HG02623 (cell line): ENCODE results near the gene TMOD1.
"Not testable (repeated sequence)": the region's sequence is repeated elsewhere in the genome, so short reads cannot be mapped to it uniquely, and the experiment has no call there.

Source experiments
- ATAC-seq: cut with Tn5 transposase; IDR thresholded peaks from one replicate; pipeline ENCODE4 v1.9.1; 2021; ENCODE audit warnings: moderate library complexity; ENCODE audit not compliant: unreplicated experiment

The TMOD1 gene

DNA sequence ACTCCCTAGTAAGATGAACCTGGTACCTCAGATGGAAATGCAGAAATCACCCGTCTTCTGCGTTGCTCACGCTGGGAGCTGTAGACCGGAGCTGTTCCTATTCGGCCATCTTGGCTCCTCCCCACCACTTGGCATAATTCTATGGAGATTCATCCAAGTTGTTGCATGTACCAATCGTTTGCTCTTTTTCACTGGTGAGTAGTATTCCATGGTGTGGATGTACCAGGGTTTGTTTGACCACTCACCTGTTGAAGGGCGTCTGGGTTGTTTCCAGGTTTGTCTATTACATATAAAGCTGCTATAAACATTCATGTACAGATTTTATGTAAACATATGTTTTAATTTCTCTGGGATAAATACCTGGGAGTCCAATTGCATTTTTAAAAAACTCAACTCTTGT, 85.4 kb downstream of the TMOD1 start:
- ATAC-seq: not testable (repeated sequence)

DNA sequence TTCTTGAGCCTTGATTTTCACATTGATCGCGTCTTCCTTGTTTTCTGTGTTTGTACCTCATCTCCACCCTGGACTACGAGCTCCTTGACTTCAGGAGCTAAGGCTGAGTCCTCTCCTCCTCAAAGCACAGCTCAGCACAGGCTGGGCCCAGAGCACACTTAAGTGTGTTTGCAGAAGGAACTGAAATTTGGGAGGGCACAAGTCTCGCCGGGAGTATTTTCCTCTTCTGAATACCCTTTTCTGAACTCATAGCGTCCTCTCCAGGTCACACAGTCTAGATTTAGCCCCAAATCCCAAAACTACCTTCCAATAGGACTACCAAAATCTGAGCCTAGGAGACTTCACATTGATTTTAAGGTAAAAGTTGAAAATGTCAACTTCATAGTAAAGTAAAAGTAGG, 90.1 kb downstream of the TMOD1 start:
- no peak for ATAC-seq

DNA sequence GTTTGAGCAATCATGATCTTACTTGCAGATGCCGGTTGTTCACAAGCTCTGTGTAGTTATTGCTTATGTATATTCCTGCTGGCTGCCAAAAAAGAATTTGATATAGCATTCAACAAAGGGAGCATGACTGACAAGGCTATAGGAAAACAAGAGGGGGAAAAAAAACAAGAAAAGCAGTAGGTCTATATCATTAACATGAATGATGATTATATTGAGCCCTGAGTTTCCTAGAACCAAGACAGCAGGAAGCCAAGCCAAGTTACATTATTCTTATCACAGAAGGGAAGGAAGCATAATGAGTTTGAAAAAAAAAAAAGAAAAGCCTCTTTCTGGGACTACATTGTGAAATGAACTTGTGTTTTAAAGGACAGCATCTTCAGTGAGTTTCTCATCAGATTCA, 90.7 kb downstream of the TMOD1 start:
- no peak for ATAC-seq

DNA sequence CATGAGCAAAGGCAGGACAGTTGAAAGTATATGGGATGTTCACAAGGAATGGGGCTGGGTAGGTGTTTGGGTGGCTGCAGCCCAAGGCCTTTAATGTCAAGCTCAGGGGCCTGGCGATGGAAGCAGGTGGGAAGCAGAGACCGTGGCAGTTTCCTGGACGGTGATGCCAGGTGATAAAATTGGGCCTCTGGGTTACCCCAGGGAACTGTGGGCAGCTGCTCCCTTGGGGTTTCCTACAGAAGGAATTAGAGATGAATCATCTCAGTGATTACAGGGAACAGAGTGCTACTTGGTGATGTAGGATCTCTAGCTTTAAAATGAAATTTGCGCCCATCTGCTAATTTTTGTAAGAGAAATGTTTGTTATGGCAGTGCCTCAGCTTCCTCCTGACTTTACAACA, 92.5 kb downstream of the TMOD1 start:
- ATAC-seq: no peak

DNA sequence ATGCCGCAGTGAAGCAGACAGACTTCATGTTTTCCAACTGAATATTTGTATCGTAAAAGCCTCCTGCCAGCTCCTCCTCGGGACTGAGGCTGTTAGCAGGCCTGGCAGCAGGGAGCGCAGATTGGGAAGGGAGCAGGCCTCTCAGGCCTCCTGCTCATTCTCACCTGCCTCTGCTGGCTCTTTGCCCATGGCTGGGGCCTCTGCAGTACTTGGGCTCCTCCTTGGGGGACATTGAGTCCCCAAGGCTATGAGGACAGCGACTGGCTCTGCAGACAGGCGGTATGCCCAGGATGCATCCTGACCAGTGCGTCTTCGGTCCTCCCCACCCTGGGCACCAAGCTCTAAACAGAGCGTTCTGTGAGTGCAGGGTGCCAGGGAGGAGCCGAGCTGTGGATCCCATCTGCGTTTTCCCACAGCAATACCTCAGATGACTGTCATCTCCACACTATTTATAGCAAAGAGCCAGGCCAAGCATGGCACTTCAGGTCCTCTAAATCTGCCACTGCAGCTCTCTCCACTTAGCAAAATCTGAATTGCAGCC, 93.0 kb downstream of the TMOD1 start:
- ATAC-seq: no peak

DNA sequence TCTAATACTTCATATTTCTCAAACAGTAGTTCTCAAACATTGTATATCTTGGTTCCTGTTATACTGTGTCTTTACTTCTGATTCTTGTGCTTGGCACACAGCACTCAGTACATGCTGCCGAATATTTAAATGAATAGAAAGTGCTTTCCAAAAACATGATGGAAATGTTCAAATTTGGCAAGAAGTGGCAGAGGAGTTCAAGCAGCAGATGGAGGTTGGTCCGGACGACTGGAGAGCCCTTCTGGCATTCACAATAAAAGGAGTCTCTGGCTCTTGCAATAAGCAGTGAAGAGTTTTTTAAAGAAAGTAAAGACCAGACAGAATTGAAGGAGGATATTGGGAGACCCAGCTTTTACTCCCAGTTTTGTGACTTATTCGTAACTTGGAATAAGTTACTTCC, 95.4 kb downstream of the TMOD1 start:
- ATAC-seq: no peak

DNA sequence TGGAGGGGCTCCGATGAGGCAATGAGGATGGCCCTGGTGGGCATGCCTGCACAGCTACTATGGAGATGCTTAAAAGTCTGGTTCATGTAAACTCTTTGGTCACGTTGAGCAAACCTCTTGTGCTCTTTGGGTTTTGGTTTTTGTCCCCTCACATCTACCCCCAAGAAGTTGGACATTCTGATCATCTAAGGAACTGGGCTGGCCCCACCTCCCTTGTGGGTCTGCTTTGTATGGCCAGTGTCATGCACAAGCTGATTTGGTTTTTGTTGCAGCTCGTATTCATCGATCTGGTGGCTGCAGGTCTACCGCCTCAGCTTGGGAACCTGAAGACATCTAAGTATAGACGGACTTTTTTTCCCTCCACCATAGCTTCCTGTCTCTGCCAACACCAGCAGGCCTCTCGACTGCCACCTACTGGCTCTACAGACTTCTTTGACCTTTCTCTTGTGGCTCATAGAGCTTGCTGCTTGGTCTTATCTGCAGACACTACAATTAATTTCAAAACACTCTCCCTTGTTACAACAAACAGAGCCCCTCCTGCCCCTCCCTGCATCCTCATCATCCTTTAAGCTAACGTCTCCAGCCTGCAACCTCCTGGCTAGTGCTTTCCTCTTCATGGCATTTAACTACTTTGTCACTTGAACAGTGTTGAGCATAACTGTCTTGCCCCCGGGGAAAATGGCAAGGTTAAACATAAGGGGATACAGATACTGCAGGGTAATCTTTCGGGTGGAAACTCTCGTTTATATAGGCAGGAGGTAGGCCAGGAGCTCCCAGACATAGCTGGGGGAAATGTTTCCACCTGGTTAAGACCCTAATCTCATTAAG, 97.2 kb downstream of the TMOD1 start:
- peak; percentile 72 for ATAC-seq

DNA sequence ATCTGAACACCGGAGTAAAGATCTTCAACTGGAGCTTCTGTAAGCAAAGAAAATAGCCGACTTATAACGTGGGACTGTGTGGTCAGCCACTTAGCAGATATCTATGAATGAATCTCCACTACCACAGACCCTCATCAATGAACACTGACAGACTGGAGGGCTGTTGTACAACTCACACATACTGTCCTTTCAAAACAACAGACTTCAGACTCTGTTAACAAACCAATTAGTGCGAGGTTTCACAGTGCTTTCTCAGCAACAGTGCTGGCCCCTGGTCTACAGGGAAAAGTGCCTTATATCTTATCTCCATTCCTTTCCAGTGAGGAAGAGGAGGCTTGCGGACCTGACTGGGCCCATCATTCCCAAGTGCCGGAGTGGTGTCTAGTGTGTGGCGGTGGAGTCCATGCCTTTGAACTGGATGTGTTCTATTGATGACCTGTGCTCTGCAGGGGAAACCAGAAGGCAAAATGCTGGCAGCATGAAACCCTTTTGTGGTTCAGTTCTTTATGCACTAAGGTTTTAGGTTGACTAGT, 97.9 kb downstream of the TMOD1 start:
- ATAC-seq: no peak

DNA sequence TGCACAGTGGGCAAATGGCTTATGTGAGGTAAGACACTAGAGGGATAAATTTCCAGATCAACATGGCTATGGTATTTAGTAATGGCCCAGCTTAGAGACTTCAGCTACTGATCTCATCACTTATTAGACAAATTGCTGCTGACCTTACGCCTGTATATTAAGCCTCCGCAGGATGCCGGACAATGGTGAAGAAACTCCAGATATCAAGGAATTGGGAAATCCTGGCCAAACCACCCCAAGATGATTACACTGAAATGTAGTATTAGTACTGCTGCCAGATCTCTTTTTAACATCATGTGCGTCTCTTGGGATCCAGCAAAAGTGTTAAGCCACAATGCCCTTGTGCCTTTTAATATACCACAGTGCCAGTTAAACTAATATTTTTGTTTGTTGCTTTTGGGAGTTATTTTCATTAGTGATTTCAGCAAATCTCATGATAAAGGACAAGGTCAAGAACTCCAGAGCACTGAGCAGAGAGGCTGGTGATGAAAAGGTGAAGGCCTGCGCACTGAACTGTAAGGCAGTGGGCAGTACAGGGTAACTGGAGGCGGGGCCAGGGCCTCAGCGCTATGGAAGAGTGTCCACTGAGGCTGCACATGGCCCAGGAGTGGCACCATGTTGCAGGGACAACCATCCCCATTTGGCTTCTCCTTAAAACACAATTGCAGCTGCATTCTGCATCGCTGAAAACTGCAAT, 99.2 kb downstream of the TMOD1 start:
- no peak for ATAC-seq

DNA sequence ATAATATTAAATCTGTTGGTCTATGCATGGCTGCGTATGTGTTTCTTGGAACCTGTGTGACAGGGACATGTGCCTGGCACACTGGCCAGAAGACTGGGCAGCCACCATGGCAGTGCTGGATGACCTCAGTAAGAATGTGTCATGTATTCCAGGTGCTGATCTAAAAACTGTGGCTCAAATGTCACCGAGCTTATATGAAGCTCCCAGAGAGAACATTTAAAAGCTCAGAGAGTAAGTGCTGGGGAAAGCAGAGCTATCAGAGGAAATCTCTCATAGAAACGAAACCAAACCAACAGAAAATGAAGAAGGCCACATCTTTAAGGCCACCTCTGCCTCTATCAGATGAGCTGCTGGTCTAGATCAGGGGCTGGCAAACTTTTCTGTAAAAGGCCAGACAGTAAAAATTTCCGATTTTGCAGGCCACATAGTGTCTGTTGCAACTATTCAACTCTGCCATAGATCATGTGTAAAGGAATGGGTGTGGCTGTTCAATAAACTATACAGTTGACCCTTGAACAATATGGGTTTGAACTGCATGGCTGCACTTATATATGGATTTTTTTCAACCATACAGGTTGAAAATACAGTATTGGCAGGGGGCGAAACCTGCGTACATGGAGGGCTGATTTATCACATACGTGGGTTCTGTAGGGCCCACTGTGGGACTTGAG, 99.9 kb downstream of the TMOD1 start:
- no peak for ATAC-seq

DNA sequence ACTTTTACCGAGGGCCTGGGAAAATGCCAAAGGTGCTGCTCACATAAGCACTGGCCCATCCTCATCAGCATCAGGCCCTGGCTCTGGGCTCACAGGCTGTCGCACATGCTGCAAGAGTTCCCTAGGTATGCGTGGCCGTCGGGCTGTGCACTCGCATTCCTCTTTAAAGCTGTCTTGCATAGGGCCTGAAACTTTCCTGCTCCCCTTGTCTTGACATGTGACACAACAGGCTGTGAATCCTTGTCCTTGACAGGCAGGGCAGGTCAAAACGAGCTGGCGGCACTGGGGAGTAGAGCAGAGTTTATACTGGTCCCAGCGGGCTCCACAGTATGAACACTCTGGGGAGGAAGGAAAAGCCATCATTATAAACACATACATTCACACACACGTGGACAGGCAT, 101.0 kb downstream of the TMOD1 start:
- no peak for ATAC-seq

DNA sequence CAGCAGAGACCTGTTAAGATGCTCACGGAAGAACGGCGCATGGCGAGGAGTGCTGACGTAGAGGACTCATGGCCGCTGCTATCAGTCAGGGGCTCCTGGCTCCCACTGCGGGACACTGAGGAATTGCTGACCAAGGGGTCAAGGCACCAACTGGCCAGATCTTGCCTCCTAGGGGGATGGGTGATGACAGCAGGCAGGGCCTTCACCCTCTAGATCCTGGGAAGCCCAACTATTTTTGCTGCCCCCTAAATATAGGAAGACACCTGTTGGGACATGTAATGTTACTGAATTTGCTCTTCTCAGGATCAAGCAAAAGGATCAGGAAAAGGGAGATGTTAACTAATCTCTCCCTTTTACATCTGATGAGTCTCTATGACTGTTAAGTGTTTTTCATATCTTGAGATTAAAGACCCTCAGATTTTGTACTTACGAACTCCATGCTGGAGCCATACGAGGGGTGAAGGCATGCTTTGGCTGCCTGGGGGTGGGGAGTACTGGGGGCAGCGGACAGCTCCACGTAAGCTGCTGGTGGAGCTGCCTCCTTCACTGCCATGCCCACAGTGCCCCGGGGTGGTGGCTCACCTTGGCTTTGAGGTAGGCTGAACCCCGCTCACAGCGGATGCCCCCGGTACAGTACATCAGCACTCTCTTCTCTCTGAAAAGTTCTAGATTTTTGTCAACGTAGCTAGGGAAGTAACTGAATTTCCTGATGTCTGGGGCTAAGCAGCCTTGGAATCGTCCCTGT, 103.6 kb downstream of the TMOD1 start:
- no peak for ATAC-seq

DNA sequence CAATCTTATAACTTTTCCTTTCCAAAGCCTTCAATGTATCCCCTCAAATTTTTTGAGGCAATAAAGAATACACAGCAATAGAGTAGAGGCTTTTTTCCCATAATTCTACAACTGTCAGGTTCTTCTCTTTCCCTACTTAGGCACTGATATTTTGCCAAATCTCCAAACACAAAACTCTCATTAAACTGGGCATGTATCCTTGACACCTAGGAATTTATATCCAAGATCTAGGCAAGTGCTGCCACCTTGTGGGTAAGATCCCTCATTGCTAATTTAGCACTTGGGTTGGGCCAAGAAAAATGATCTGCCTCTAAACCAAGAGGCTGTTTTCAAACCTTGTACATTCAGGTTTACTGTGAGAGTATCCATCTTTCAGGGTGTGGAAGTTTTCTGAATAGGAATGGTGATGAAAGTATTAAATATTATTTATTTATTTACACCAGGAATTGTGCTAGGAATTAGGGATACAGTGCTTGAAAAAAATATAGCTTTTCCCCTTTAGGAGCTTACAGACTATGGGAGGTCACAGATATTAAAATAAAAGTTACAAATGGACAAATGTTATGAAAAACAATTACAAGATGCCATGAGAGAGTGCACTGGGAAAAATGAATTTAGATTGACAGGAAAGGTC, 114.1 kb downstream of the TMOD1 start:
- ATAC-seq: no peak

DNA sequence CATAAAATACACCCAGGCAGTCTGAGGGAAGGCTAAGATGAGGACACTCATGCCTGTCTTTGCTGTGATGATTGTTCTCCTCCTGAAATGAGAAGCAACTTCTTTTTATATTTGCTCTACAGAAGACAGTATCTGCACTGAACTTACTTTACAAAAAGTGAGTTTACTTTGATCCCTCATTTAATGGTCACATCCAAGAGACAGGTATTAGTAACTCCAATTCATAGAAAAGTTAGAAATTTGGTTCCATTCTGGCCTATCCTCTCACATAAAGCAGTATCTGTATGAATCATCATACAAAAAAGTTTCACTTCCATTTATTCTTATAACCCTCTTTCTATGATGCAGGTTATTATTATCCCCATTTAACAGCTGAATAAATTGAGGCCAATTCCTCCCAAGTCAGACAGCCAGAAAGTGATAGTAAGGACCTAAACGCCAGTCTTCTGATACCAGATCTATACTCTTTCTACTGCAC, 116.5 kb downstream of the TMOD1 start:
- ATAC-seq: no peak

DNA sequence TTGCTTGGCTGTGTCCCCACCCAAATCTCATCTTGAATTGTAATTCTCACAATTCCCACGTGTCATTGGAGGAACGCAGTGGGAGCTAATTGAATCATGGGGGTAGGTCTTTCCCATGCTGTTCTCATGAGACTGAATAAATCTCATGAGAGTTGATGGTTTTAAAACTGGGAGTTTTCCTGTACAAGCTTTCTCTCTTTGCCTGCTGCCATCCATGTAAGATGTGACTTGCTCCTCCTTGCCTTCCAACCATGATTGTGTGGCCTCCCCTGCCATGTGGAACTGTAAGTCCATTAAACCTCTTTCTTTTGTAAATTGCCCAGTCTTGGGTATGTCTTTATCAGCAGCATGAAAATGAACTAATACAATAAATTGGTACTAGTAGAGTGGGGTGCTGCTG, 118.6 kb downstream of the TMOD1 start:
- ATAC-seq: not testable (repeated sequence)

DNA sequence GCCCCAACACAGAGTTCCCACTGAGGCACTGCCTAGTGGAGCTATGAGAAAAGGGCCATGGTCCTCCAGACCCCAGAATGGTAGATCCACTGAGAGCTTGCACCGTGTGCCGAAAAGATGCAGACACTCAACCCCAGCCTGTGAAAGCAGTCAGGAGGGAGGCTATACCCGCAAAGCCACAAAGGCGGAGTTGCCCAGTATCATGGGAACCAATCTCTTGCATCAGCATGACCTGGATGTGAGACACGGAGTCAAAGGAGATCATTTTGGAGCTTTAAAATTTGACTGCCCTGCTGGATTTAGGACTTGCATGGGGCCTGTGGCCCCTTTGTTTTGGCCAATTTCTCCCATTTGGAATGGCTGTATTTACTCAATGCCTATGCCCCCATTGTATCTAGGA, 121.0 kb downstream of the TMOD1 start:
- ATAC-seq: not testable (repeated sequence)

DNA sequence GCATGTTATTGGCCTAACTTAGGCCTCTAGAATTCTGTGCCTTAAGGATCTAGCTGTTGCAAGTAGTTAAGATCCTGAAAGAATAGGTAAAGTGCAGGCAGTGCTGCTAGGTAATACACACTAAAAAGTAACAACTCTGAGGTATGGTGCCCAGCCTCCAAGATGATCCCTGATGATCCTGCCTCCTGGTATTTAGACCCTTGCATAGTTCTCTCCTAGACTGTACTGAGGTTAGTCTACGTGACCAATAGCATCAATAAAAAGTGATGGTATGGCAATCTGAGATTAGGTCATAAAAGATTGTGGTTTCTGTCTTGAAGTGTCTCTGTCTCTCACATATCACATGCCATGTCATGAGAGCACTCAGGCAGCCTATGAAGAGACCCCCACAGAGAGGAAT, 122.5 kb downstream of the TMOD1 start:
- ATAC-seq: no peak

DNA sequence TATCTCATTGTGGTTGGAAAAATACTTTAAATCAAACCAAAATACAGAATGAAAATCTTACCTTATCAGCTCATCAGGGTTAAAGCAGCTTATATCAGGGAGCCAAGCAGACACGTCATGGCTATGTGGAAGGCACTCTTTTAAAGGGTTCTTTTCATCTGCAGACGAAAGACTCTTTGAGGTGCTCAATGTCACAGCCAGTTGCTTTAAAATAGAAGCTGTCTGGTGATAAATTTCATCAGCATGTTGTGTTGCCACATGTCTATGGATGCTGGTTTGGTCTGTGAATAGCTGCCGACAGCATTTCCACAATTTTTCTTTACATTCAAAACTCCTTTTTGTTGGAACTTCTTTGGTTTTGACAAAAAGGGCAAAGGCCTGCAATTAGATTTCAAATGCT, 124.2 kb downstream of the TMOD1 start:
- ATAC-seq: no peak

DNA sequence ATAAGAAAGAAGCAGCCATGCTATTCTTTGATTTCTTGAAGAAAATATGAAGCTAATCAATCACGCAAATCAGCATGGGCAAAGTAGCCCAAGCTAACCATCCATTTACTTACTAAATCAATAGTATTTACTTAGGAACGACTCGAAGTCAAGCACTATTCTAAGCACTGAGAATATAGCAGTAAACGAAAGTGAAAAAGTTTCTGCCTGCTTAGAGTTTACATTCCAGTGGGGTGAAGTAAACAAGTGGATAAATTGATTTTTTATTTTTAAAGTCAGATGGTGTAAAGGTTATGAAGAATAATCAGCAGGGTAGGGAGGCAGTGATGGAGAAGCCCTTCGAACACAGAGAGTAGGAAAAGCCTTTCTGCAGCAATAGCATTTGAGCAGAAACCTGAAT, 126.2 kb downstream of the TMOD1 start:
- no peak for ATAC-seq

DNA sequence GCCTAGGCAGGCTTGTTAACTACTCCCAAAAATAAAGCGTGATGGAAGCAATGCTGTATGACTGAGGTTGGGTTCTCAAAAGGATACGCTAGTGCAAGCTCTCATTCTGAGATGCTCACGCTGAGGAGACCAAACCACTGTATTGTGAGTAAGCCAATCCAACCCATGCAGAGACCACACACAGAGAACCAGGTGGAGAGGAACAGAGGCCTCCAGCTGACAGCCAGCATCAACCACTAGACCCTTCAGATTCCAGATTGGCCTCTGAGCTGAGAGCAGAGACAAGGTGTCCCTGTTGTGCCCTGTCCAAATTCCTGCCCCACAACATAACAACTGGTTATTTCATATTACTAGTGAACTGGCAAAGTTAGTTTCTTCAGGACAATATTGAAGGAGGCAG, 127.2 kb downstream of the TMOD1 start:
- ATAC-seq: no peak
